Brain microvascular endothelial cell (primary cell): ENCODE measurements around the gene SCN4A.
A peak's percentile ranks its signal among the peaks of the same experiment; 100 is the strongest.
"Not testable (repeated sequence)": the region's sequence is repeated elsewhere in the genome, so short reads cannot be mapped to it uniquely, and the experiment has no call there.

Source experiments
- DNase-seq: peaks from one replicate; pipeline ENCODE4 v3.0.0-alpha.2; 2020
- H3K27ac ChIP-seq: fragments of 250-450 bp; sonication (Bioruptor Pico); 2 replicates; pipeline ENCODE4 v1.5.1; 2020; ENCODE audit warnings: mild to moderate bottlenecking, moderate library complexity
- H3K27me3 ChIP-seq: fragments of 250-450 bp; sonication (Bioruptor Pico); replicated peaks from 2 replicates; pipeline ENCODE4 v1.5.1; 2020; ENCODE audit warnings: mild to moderate bottlenecking
- H3K36me3 ChIP-seq: fragments of 250-450 bp; sonication (Bioruptor Pico); replicated peaks from 2 replicates; pipeline ENCODE4 v1.5.1; 2020; ENCODE audit warnings: mild to moderate bottlenecking
- H3K4me3 ChIP-seq: 2 replicates; pipeline ENCODE4 v1.5.1; 2011; ENCODE audit warnings: low read depth, mild to moderate bottlenecking, control low read depth, low read length, moderate library complexity
- in situ Hi-C: cut with HindIII; loops from 2 replicates; pipeline ENCODE4 v1.10.0; 2017; ENCODE audit warnings: low sequenced_read_pairs, low pct_ligation_motif_present
- TF ChIP-seq, protein P1 (sequence below): IDR thresholded peaks from 2 replicates; pipeline ENCODE4 v1.5.1; 2011; ENCODE audit warnings: low read depth, mild to moderate bottlenecking, moderate library complexity, low read length, control low read depth, inconsistent platforms; ENCODE audit errors: missing control alignments

Gene SCN4A

GRCh38 chr17:63892316-63893037 lies 80.2 kb downstream of the SCN4A start:
- H3K27ac ChIP-seq, in situ Hi-C loops, H3K36me3 ChIP-seq, H3K27me3 ChIP-seq, H3K4me3 ChIP-seq, DNase-seq: not testable (repeated sequence)

DNA sequence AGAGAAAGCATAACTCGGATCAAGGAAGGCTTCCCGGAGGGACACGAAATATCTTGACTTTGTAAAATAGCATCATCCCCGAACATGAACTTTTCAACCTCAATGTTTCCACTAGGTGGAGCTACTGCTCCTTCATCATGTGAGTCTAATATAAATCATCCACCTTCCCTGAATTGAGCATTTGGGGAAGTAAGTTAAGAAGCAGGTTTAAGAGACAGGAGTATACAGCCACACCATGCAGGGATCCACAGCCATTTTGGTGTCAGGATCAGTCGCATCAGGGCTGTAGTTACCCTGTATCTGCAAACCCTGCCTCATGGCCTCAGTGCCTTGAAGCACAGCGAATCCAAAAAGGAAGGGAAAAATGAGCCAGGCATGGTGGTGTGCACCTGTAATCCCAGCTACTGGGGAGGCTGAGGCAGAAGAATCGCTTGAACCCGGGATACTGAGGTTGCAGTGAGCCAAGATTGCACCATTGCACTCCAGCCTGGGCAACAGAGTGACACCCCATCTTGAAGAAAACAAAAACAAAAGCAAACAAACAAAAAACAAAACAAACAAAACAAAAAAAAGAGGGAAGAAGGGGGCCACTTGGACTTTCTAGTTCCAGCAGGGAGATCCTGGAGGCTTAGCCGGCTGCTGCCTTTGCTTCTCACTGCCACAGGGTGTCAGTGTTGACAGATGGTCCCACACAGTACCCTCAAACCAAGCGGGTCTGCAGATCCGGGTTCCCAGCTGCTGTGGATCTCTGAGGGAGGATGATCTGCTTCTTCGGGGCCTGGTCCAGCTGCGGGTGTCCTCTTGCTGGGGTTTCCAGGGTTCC lies 83.5 kb downstream of the SCN4A start:
- in situ Hi-C loops, H3K36me3 ChIP-seq, H3K4me3 ChIP-seq, H3K27me3 ChIP-seq, H3K27ac ChIP-seq: not testable (repeated sequence)
- DNase-seq, result peak; percentile 24
- TF ChIP-seq, protein P1, sequence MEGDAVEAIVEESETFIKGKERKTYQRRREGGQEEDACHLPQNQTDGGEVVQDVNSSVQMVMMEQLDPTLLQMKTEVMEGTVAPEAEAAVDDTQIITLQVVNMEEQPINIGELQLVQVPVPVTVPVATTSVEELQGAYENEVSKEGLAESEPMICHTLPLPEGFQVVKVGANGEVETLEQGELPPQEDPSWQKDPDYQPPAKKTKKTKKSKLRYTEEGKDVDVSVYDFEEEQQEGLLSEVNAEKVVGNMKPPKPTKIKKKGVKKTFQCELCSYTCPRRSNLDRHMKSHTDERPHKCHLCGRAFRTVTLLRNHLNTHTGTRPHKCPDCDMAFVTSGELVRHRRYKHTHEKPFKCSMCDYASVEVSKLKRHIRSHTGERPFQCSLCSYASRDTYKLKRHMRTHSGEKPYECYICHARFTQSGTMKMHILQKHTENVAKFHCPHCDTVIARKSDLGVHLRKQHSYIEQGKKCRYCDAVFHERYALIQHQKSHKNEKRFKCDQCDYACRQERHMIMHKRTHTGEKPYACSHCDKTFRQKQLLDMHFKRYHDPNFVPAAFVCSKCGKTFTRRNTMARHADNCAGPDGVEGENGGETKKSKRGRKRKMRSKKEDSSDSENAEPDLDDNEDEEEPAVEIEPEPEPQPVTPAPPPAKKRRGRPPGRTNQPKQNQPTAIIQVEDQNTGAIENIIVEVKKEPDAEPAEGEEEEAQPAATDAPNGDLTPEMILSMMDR, result peak; percentile 62
